Adrenal gland (tissue), 5 donors: ENCODE measurements around the gene APCDD1L.

Source experiments
- CTCF ChIP-seq, 6 experiments: fragments of 450-650 bp in 4 of 6; fragments of 200-600 bp in 2 of 6; sonication (generic) in 1 of 6; IDR thresholded peaks; 1 replicate in 5 of 6; 2 replicates in 1 of 6; pipeline versions ENCODE4 v1.5.1 to v1.8.0; 2016 to 2021; ENCODE audit warnings: antibody characterized with exemption in 6 of 6, mild to moderate bottlenecking in 2 of 6, moderate library complexity in 1 of 6
- POLR2A ChIP-seq, 2 donors: fragments of 450-650 bp; IDR thresholded peaks; one replicate each; pipeline ENCODE4 v1.6.1; 2017; ENCODE audit warnings: antibody characterized with exemption in 2 of 2, mild to moderate bottlenecking in 2 of 2, moderate library complexity in 1 of 2
- donor health status: DM: no; HTN: no; CAD: no.

DNA sequence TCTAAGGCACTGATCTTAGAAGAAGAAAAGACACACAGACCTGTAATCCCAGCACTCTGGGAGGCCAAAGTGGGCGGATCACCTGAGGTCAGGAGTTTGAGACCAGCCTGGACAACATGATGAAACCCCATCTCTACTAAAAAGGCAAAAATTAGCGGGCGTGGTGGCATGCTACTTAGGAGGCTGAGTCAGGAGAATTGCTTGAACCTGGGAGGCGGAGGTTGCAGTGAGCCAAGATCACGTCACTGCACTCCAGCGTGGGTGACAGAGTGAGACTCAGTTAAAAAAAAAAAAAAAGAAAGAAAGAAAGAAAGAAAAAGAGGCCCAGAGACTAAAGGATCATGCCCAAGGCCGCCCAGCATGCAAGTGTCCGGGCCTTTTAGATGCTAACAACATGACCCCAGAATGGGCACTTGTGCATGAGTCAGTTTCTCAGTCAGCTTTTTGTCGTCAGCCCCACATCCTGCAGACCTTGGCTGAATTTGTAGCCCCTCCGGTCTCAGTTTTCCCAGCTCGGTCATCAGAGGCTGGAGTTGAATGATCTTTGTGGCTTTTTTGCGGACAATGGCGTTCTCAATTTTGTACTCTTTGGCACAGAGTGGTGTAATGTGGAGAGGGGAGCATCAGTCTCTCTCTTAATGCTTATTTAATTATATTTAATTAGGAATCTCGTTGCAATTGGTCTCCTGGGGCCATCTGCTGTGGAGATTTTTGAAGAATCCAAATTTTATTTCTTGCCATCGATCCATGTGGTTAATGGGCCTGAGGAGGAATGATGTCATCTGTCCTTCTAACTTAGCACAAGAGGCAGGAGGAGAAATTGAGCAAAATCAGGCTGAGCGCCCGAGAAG lies 30.6 kb upstream of the APCDD1L start:
- TF ChIP-seq CTCF (IDR thresholded peaks at IDR 0.05) (no peak), POLR2A (IDR thresholded peaks at IDR 0.05) (no peak)
